Transverse colon (tissue), 4 donors: ENCODE results near the gene GALNT18.

ENCODE experiments used
- CTCF ChIP-seq, 5 experiments: fragments of 200-600 bp in 3 of 5; fragments of 450-650 bp in 2 of 5; sonication (generic) in 3 of 5; IDR thresholded peaks; 1 replicate in 2 of 5; 2 replicates in 3 of 5; pipeline ENCODE4 v1.5.1; 2016 to 2017; ENCODE audit warnings: antibody characterized with exemption in 5 of 5, inconsistent platforms in 3 of 5, mild to moderate bottlenecking in 2 of 5, moderate library complexity in 1 of 5
- EP300 ChIP-seq: sonication (generic); formaldehyde crosslinking; IDR thresholded peaks from one replicate; pipeline ENCODE4 v1.6.1; 2017; ENCODE audit warnings: antibody characterized with exemption, low read depth
- POLR2AphosphoS5 ChIP-seq, 3 donors: sonication (generic); formaldehyde crosslinking; IDR thresholded peaks; one replicate each; pipeline ENCODE4 v1.6.1; 2016; ENCODE audit warnings: antibody characterized with exemption in 3 of 3

GRCh38 chr11:11491014-11491413 is 130.8 kb downstream of the GALNT18 start:
- no peak for TF ChIP-seq CTCF (IDR thresholded peaks at IDR 0.05)
- no peak for TF ChIP-seq POLR2AphosphoS5 (IDR thresholded peaks at IDR 0.05)
- no peak for TF ChIP-seq EP300
